ENCODE measurements around the gene SPECC1L.

GRCh38 chr22:24440718-24441405 is 170.2 kb downstream of the SPECC1L start:
- TF ChIP-seq, protein P1, sequence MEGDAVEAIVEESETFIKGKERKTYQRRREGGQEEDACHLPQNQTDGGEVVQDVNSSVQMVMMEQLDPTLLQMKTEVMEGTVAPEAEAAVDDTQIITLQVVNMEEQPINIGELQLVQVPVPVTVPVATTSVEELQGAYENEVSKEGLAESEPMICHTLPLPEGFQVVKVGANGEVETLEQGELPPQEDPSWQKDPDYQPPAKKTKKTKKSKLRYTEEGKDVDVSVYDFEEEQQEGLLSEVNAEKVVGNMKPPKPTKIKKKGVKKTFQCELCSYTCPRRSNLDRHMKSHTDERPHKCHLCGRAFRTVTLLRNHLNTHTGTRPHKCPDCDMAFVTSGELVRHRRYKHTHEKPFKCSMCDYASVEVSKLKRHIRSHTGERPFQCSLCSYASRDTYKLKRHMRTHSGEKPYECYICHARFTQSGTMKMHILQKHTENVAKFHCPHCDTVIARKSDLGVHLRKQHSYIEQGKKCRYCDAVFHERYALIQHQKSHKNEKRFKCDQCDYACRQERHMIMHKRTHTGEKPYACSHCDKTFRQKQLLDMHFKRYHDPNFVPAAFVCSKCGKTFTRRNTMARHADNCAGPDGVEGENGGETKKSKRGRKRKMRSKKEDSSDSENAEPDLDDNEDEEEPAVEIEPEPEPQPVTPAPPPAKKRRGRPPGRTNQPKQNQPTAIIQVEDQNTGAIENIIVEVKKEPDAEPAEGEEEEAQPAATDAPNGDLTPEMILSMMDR (IDR thresholded peaks at IDR 0.05), result no peak
- no peak for TF ChIP-seq POLR2AphosphoS5 (IDR thresholded peaks at IDR 0.05)

Measured in stomach (tissue), 4 donors.